ES-I3 (cell line): ENCODE results near the gene OR10Z1.

Experiments used
- H3K36me3 ChIP-seq: 2 replicates; pipeline ENCODE4 v1.6.1; 2013; ENCODE audit warnings: mild to moderate bottlenecking, low read length, control low read depth, moderate library complexity; ENCODE audit not compliant: insufficient read depth
- H3K4me1 ChIP-seq: 2 replicates; pipeline ENCODE4 v1.6.1; 2013; ENCODE audit warnings: mild to moderate bottlenecking, control low read depth, low read length; ENCODE audit not compliant: insufficient read depth
- H3K9ac ChIP-seq: 2 replicates; pipeline ENCODE4 v1.6.1; 2013; ENCODE audit warnings: low read depth, mild to moderate bottlenecking, low read length, moderate library complexity
- H3K9me3 ChIP-seq: 2 replicates; pipeline ENCODE4 v1.6.1; 2013; ENCODE audit warnings: mild to moderate bottlenecking, low read length, moderate library complexity; ENCODE audit not compliant: control insufficient read depth, insufficient read depth

The OR10Z1 gene, protein sequence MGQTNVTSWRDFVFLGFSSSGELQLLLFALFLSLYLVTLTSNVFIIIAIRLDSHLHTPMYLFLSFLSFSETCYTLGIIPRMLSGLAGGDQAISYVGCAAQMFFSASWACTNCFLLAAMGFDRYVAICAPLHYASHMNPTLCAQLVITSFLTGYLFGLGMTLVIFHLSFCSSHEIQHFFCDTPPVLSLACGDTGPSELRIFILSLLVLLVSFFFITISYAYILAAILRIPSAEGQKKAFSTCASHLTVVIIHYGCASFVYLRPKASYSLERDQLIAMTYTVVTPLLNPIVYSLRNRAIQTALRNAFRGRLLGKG

DNA sequence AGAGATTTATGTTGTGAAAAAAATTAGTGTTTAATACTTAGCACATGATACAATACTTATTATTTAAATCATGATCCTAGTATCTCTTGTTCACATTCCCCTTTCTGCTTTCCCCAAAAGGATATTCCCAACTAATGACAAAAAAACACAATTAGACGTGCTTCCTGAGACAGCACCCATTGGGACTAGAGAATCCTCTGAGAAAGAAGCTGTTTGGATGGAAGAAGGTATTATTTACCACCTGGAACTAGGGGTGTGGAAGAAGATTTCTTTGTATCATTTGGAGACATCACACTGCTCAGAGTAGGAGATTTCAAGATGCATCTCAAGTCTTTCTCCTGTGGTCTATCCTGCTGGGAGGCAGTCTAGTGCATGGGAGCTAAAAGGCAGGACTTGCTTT, at the start of gene OR10Z1:
TSS of gene OR10Z1 (plus strand) at position 301 of the 400 bp plus-strand sequence. CDS start 1,171 bp downstream, outside the sequence.
- no peaks in the 10 kb centered on the region for H3K36me3 ChIP-seq
- H3K4me1 ChIP-seq: peaks cover 7% of the 10 kb centered on the region; the same call in 1 of the 2 replicates
- no peak within 1 kb of the TSS for H3K9ac ChIP-seq
- H3K9me3 ChIP-seq: no peaks in the 10 kb centered on the region

DNA sequence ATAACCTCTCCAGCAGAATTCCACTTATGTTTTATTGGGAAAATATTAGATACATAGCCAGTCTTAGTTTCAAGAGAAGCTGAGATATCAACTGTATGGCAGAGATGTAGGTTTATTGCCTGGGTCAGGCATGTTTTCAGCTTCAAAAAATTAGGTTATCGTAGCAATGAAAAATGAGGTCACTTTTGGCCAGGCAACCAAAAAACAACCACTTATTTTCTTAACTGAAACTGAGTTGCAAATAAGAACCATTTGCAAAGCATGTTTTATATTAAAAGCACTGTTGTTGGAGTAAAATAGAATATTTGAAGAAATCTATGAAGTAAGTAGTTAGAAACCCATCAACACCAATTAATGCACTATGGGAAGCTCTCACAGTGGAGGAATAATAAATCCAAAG, 45.4 kb upstream of the OR10Z1 start:
- Histone ChIP-seq H3K36me3 (no peaks in the 10 kb centered on the region), H3K9me3 (no peaks in the 10 kb centered on the region; the same call in 1 of the 2 replicates), H3K9ac (no peak overlapping the region), H3K4me1 (no peaks in the 10 kb centered on the region)

DNA sequence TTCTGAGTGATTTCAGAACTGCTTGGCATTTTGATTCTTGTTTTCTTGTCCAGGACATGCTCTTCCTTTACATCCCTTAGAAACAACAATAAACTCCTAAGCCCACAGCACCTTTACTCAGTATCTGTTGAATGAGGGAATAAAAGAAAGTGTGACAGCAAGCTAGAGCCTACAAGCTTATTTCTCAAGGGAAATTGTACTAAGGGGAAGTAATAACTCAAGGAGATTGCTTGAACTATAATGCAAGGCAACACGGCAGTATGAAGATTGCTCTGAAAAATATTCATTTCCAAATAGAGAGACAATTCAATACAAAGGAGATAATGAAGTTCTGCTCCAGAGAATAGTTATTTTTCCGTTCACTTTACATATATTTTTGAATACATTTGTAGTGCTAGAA, 41.2 kb upstream of the OR10Z1 start:
- no peaks in the 10 kb centered on the region for H3K36me3 ChIP-seq
- H3K9me3 ChIP-seq: no peaks in the 10 kb centered on the region; the same call in 1 of the 2 replicates
- H3K9ac ChIP-seq: no peak overlapping the region
- no peaks in the 10 kb centered on the region for H3K4me1 ChIP-seq

DNA sequence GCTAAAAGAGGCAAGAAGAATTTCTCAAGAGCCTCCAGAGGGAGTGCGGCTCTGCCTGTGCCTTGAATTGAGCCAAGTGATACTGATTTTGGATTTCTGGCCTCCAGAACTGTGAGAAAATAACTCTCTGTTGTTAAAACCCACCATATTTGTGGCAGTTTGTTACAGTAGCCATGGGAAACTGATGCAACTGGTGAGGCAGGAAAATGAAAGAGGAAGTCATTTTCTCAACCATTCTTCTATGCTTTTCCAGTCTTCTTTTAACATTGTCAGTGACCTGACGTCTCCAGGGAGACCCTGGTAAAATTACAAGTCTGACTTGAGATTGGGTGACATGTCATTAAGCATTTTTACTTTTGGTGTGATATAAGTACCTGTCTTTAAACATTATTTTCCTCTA, 40.5 kb upstream of the OR10Z1 start:
- Histone ChIP-seq H3K4me1 (no peaks in the 10 kb centered on the region), H3K9me3 (no peaks in the 10 kb centered on the region; the same call in 1 of the 2 replicates), H3K36me3 (no peaks in the 10 kb centered on the region), H3K9ac (no peak overlapping the region)

DNA sequence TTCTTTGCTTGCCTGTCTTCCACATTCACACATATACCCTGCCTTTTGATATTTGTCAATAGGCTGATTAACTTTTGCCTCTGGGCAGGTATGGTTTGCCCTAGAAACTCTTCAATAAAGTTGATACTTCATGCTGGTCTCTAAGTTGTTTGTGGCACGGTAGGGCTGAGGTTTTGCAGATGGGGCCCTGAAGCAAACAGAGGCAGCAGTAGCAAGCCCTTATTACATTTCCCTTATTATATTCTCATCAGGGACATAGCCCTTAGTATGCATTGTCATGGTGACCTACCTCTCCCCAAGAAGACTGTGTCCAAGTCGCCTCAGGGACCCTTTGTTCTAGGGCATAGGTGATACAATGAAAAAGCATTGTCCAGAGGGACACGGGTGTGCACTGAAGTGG, 34.6 kb upstream of the OR10Z1 start, which contains the start of gene OR6P1:
TSS of gene OR6P1 (minus strand) at position 101 of the 400 bp plus-strand sequence. CDS start 6,976 bp downstream, outside the sequence.
- no peaks in the 10 kb centered on the region for H3K4me1 ChIP-seq
- no peaks in the 10 kb centered on the region for H3K9me3 ChIP-seq
- no peak within 1 kb of the TSS for H3K9ac ChIP-seq
- no peaks in the 10 kb centered on the region for H3K36me3 ChIP-seq

DNA sequence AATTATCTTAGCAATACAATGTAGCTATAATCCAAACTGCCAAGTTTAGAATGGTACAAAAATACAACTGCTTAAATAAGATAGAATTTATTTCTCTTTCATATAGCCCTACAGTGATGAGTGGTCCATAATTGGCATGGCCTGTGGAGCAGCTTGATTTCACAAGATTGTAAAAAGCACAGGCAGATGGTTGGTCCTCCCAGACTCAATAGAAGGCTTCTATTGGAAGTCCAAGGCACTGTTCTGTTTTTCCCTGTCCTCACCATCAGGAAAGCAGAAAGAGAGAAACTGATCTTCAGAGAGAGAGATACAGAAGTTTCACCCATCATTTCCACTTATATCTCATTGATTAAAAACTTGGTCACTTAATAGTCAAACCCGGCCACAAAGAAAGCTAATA, 32.8 kb upstream of the OR10Z1 start:
- Histone ChIP-seq H3K4me1 (no peaks in the 10 kb centered on the region), H3K9ac (no peak overlapping the region), H3K9me3 (no peaks in the 10 kb centered on the region), H3K36me3 (no peaks in the 10 kb centered on the region)

DNA sequence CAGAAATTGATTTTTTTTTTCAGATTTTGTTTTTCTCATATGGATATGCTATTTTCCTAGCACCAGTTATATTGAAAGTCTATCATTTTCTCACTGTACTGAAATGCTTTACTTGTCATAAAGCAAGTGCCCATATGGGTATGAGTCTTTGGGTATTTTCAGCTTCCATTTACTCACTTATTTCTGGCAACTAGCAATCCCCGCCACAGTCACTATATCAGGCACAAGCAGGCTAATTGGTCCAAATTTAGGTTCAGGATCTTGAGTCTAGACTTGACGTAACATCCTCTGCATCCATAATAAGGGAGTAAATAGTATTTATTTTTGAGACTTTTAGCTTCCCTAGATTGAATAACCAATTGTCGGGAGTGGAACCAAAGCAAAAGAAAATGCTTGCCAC, 27.5 kb upstream of the OR10Z1 start:
- Histone ChIP-seq H3K4me1 (no peaks in the 10 kb centered on the region), H3K36me3 (no peaks in the 10 kb centered on the region), H3K9me3 (no peaks in the 10 kb centered on the region), H3K9ac (no peak overlapping the region)

DNA sequence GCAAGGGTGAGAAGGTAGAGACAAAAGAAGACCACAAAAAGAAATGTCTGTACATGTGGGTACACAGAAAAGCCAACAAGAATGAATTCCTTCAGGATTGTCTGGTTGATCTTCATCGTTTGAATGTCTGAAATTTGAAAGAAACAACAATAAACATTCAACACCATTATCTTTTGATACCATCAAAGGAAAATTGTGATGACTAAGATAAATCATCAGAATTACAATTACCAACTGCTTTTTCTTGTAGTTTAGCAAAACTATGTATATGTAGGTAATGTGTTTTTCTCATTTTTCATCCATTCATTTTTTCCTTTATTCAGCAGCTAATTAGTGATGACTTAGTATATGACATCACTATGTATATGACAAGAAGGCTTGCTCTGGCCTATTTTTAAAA, 25.3 kb upstream of the OR10Z1 start, which contains the start of gene OR10X1:
TSS of gene OR10X1 (minus strand) at position 167 of the 400 bp plus-strand sequence. CDS start at position 167, 0 bp downstream.
- H3K9ac ChIP-seq: no peak within 1 kb of the TSS
- no peaks in the 10 kb centered on the region for H3K36me3 ChIP-seq
- no peaks in the 10 kb centered on the region for H3K9me3 ChIP-seq
- no peaks in the 10 kb centered on the region for H3K4me1 ChIP-seq

DNA sequence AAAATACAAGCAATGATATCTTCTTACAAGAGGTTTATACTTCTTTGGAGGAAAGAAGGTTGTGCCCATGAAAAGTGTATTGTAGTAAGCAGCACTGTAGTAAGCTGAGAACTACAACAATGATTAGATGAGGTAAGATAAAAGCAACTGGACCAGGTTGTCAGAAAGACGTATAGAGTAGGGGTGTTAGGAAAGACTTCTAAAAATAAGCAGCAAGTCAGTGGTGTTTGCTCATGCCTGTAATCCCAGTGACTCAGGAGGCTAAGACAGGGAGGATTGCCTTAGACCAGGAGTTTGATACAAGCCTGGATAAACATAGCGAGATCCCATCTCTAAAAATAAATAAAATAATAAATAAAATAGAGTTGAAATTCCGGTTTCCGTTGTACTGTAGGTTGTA, 21.1 kb upstream of the OR10Z1 start:
- no peaks in the 10 kb centered on the region for H3K4me1 ChIP-seq
- H3K36me3 ChIP-seq: no peaks in the 10 kb centered on the region
- peaks cover 3% of the 10 kb centered on the region; the same call in 1 of the 2 replicates for H3K9me3 ChIP-seq
- no peak overlapping the region for H3K9ac ChIP-seq

DNA sequence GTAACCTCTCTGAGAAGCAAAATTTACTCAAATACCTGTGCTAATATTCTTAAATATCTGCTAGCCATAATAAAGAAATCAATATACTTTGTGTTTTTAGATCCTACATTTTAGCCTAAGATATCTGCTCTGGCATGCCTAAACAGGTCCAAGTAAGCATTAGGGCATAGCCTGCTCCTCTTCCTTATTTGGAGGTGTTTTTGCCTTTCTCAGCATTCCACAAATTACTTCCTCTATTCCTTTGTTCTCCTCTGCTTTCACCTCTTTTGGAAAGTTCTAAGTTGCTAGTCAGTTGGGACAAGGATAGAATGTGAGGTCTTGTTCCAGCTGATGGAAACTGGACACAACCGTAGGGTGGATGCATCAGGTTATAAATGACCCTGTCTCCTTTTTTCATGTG, 18.1 kb upstream of the OR10Z1 start:
- peaks cover 3% of the 10 kb centered on the region; the same call in 1 of the 2 replicates for H3K9me3 ChIP-seq
- no peak overlapping the region for H3K9ac ChIP-seq
- H3K4me1 ChIP-seq: no peaks in the 10 kb centered on the region
- no peaks in the 10 kb centered on the region for H3K36me3 ChIP-seq

DNA sequence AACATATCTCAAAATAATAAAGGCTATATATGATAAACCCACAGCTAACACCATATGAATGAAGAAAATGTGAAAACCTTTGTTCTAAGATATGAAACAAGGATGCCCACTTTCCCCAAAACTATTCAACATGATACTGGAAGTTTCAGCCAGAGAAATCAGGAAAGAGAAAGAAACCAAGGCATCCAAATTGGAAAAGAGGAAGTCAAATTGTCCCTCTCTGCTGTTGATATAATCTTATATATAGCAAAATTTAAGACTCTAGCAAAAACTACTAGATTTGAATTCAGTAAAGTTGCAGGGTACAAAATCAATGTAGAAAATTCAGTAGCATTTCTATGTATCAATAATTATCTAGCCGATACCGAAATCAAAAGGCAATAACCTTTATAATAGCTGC, 4.3 kb upstream of the OR10Z1 start:
- H3K9ac ChIP-seq: no peak overlapping the region
- H3K9me3 ChIP-seq: no peaks in the 10 kb centered on the region
- no peaks in the 10 kb centered on the region for H3K4me1 ChIP-seq

DNA sequence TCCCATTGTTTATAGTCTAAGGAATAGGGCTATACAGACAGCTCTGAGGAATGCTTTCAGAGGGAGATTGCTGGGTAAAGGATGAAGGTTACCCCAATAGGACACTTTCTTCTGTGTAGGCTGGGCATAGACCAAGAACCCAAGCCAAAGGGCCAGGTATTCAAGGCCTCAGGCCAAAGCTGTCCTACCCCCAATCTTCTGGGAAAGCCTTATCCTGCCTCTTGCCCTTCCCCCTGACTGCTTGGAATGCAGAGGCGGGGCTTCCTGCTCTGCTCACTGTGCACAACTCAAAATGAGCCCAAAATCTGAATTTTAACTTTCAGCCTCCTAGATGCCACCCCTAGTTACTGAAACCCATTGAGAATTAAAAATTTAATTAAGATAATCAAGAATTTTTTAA, 2.2 kb downstream of the OR10Z1 start:
- Histone ChIP-seq H3K4me1 (peaks cover 7% of the 10 kb centered on the region; the same call in 1 of the 2 replicates), H3K9ac (no peak overlapping the region; the same call in 1 of the 2 replicates), H3K36me3 (no peaks in the 10 kb centered on the region), H3K9me3 (no peaks in the 10 kb centered on the region)

More for the DNA sequence above, 4.3 kb upstream of the OR10Z1 start:
- H3K36me3 ChIP-seq: no peaks in the 10 kb centered on the region; the same call in 1 of the 2 replicates

DNA sequence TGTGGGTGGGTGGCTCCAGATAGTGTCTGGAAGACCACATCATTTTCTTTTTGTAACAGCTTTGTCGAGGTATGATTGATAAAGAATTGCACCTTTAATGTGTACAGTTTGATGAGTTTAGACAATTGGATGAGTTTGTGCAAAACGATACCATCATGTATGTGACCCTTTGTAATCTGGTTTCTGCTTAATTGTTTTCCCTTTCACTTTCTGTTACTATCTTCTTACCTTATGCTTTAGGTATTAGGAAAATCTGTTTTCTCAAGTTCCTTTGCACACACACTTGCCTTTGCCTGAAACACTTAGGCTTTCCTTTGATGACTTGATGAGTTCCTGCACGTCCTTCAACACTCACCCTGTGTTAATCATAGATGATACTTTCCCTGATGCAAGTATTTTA, 6.8 kb downstream of the OR10Z1 start:
- no peak overlapping the region for H3K9ac ChIP-seq
- no peaks in the 10 kb centered on the region for H3K9me3 ChIP-seq
- peaks cover 6% of the 10 kb centered on the region; the same call in 1 of the 2 replicates for H3K4me1 ChIP-seq
- H3K36me3 ChIP-seq: no peaks in the 10 kb centered on the region

DNA sequence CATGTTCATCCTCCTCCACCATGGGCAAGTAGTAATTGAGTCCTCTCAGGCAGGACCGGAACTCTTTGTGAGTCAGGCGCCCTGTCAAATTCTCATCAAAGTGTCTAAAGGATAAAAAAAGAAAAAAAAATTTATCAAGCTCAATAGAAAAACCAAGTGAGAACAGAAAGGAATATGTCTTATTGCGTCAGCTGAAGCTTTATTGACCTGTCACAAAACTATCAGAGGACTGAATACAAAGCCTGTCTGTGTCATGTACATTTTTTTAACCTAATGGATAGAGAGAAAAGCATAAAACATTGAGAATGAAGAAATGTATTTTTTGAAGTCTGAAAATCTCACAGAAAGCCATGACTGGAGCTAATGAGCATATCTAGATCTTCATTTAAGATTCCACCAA, 8.7 kb downstream of the OR10Z1 start:
- no peaks in the 10 kb centered on the region for H3K4me1 ChIP-seq
- H3K9me3 ChIP-seq: no peaks in the 10 kb centered on the region
- H3K9ac ChIP-seq: no peak overlapping the region
- H3K36me3 ChIP-seq: no peaks in the 10 kb centered on the region

DNA sequence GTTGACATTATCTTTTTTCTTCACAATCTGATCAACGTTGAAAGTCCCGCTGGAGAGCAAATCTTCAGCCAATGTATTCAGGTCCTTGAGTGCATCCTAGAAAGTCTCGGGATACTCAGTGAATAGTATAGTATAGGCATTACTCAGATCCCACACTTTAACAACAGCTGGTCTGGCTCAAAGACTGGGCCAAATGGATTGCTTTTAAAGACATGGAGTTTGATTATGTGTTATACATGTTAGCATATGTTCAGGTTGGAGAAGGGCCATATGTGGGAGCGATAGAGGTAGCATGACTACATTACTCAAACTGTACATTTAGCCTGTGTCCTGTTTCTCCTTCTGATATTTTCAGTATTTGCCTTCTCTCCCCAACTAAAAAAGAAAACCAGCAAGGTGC, 33.1 kb downstream of the OR10Z1 start:
- H3K36me3 ChIP-seq: no peaks in the 10 kb centered on the region
- H3K9ac ChIP-seq: no peak overlapping the region
- no peaks in the 10 kb centered on the region for H3K9me3 ChIP-seq
- H3K4me1 ChIP-seq: no peaks in the 10 kb centered on the region
